Endothelial cell (in vitro differentiated cells): Measurements from ENCODE around the gene CBLB. TPM values are rescaled to one million over a fixed set of nuclear protein-coding genes. Genes with fewer than 3 reads are reported as not detected.

ENCODE experiments used
- DNase-seq: peaks from one replicate; pipeline ENCODE4 v3.0.0; 2021; ENCODE audit warnings: low spot score
- H3K27ac Mint-ChIP-seq: one replicate; pipeline ENCODE4 v1.8.0; 2021; ENCODE audit warnings: mixed read lengths, inconsistent platforms; ENCODE audit not compliant: unreplicated experiment
- H3K27me3 Mint-ChIP-seq: one replicate; pipeline ENCODE4 v1.8.0; 2021; ENCODE audit warnings: mild to moderate bottlenecking, moderate library complexity, mixed read lengths, inconsistent platforms; ENCODE audit not compliant: unreplicated experiment
- H3K36me3 Mint-ChIP-seq: one replicate; pipeline ENCODE4 v1.8.0; 2021; ENCODE audit warnings: mild to moderate bottlenecking, low read depth, mixed read lengths, inconsistent platforms; ENCODE audit not compliant: unreplicated experiment
- H3K4me1 Mint-ChIP-seq: one replicate; pipeline ENCODE4 v1.8.0; 2021; ENCODE audit warnings: mild to moderate bottlenecking, mixed read lengths, inconsistent platforms; ENCODE audit not compliant: unreplicated experiment
- H3K4me3 Mint-ChIP-seq: one replicate; pipeline ENCODE4 v1.8.0; 2021; ENCODE audit warnings: mild to moderate bottlenecking, mixed read lengths, inconsistent platforms; ENCODE audit not compliant: unreplicated experiment
- H3K9me3 Mint-ChIP-seq: one replicate; pipeline ENCODE4 v1.8.0; 2021; ENCODE audit warnings: mixed read lengths, inconsistent platforms; ENCODE audit not compliant: unreplicated experiment
- total RNA-seq: library from RNA; stranded (reverse); fragmentation: NEBNext Ultra II Directional; extraction: Animal tissue kit (Norgen Biotek cat#: 25700); gene quantifications from one replicate; pipeline ENCODE4 v1.2.1, GENCODE V29; 2021; ENCODE audit not compliant: unreplicated experiment
- TF ChIP-seq, protein P1 (sequence below): fragments of 200-600 bp; sonication (generic); IDR thresholded peaks from one replicate; pipeline ENCODE4 v1.5.0; 2021; ENCODE audit warnings: antibody characterized with exemption; ENCODE audit not compliant: unreplicated experiment

CBLB gene
- total RNA-seq, 1 donor from 2014 or later, result 62.0 TPM

DNA sequence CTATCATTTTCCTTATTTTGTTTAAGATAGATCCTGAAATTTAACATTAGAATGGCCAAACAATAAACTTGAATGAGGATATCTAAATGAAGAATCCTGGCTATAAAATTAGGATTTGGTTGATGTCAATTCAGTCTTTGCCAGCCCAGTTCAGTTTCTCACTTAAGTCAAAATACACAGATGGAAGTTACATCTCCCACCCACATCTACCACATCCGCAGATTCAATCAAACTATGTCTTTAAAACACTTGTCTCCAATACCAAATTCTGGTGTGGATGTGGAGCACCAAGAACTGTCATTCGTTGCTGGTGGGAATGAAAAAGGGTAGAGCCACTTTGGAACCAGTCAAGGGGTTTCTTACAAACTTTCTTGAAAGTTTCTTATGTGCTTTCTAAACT lies 18.2 kb downstream of the CBLB start:
- Mint-ChIP-seq H3K4me1 (peaks cover 8% of the 10 kb centered on the region), H3K36me3 (peaks cover 10% of the 10 kb centered on the region), H3K9me3 (no peaks in the 10 kb centered on the region), H3K27ac (no peak overlapping the region), H3K27me3 (no peaks in the 10 kb centered on the region), H3K4me3 (no peak overlapping the region)
- DNase-seq, result no peak
- TF ChIP-seq, protein P1, sequence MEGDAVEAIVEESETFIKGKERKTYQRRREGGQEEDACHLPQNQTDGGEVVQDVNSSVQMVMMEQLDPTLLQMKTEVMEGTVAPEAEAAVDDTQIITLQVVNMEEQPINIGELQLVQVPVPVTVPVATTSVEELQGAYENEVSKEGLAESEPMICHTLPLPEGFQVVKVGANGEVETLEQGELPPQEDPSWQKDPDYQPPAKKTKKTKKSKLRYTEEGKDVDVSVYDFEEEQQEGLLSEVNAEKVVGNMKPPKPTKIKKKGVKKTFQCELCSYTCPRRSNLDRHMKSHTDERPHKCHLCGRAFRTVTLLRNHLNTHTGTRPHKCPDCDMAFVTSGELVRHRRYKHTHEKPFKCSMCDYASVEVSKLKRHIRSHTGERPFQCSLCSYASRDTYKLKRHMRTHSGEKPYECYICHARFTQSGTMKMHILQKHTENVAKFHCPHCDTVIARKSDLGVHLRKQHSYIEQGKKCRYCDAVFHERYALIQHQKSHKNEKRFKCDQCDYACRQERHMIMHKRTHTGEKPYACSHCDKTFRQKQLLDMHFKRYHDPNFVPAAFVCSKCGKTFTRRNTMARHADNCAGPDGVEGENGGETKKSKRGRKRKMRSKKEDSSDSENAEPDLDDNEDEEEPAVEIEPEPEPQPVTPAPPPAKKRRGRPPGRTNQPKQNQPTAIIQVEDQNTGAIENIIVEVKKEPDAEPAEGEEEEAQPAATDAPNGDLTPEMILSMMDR, result no peak

DNA sequence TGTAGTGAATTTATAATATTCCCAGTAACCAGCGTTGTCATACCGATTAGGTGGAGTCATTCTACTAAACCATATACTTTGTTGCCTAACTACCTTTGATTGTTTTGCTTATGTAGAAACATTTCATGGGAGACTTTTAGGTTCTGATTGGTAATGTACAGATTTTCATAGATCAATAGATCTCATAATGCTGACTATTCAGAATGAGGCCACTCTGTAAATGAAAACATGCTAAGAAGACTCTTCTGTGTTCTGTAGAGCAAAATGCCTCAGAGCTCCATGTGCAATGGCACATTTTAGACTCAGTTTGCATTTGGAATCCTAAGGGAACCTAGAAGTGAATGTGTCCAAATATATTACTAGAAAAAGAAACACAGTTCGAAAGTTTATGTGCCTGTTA lies 20.0 kb downstream of the CBLB start:
- no peaks in the 10 kb centered on the region for H3K9me3 Mint-ChIP-seq
- no peaks in the 10 kb centered on the region for H3K27me3 Mint-ChIP-seq
- H3K27ac Mint-ChIP-seq, result no peak overlapping the region
- H3K36me3 Mint-ChIP-seq, result peaks cover 10% of the 10 kb centered on the region
- DNase-seq, result no peak
- H3K4me3 Mint-ChIP-seq, result no peak overlapping the region
- TF ChIP-seq, protein P1, result no peak
- H3K4me1 Mint-ChIP-seq, result peaks cover 8% of the 10 kb centered on the region

DNA sequence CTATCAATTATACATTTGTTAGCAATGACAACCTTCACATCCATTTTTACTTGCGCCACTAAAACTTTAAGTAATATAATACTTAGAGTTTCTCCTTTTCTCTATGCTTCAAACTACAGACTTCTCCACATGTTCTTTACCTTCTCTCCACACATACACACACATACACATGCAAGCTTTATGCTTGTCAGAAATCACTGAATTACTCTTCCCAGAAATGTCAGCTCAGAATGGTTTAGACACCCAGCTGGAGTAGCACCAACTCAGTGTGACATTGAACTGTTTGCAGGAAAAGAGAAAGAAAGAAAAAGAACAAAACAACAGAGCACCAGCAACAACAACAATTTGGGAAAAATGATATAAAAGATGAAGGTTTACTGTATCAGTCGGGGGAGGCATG lies 20.9 kb downstream of the CBLB start:
- no peaks in the 10 kb centered on the region for H3K27me3 Mint-ChIP-seq
- H3K36me3 Mint-ChIP-seq, result peaks cover 4% of the 10 kb centered on the region
- no peak overlapping the region for H3K27ac Mint-ChIP-seq
- H3K9me3 Mint-ChIP-seq, result no peaks in the 10 kb centered on the region
- no peak overlapping the region for H3K4me3 Mint-ChIP-seq
- TF ChIP-seq, protein P1, result no peak
- H3K4me1 Mint-ChIP-seq, result peaks cover 8% of the 10 kb centered on the region
- DNase-seq, result no peak

DNA sequence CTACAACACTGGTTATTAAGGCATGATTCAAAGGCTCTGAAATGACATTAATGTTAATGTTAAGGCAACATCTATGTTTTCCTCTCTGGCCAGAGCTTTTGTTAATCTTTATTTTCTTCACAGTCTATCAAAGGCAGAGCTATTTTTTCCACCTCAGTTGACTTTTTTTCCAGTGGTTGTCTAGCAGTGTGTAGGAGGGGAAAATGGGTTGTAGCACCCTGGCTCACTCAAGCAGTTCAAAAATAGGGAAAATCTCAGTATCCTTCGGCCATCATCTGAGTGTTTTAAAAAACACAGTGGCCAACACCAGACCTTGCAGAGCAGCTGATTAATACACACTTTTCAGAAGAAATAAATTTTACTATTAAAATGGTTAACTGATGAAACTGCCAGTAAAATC lies 21.4 kb downstream of the CBLB start:
- H3K27ac Mint-ChIP-seq, result no peak overlapping the region
- peaks cover 4% of the 10 kb centered on the region for H3K36me3 Mint-ChIP-seq
- DNase-seq, result no peak

DNA sequence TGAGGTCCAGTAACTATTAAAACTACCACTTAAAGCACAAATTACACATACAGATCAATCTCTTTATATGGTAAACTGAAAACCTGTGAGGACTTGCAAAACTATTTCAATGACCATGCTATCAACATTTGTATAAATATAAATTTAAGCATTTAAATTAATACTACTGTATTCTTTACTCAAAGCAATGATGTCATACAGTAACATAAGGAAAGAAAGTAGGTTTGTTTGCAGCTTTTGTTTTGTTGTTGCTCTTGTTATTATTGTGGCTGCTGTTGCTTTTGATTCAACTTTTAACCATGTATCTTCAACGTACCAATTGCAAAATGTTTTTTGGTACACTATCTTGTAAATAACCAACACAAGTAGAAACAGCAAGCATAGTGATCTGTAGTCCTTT lies 22.0 kb downstream of the CBLB start:
- H3K9me3 Mint-ChIP-seq, result no peaks in the 10 kb centered on the region
- DNase-seq, result no peak
- TF ChIP-seq, protein P1, result no peak
- H3K4me3 Mint-ChIP-seq, result no peak overlapping the region
- no peaks in the 10 kb centered on the region for H3K27me3 Mint-ChIP-seq
- H3K4me1 Mint-ChIP-seq, result peaks cover 14% of the 10 kb centered on the region
- peaks cover 4% of the 10 kb centered on the region for H3K36me3 Mint-ChIP-seq
- H3K27ac Mint-ChIP-seq, result no peak overlapping the region

More for the DNA sequence above, 21.4 kb downstream of the CBLB start:
- TF ChIP-seq, protein P1, result no peak
- Mint-ChIP-seq H3K27me3 (no peaks in the 10 kb centered on the region), H3K4me3 (no peak overlapping the region), H3K4me1 (peaks cover 10% of the 10 kb centered on the region), H3K9me3 (no peaks in the 10 kb centered on the region)
